HL-60 (cell line): ENCODE results near the gene KRTAP5-3.

ENCODE experiments used
- DNase-seq, 2 experiments: peaks; one replicate each; pipeline ENCODE4 v3.0.0-alpha.2; 2010 to 2020; ENCODE audit warnings: low read depth in 1 of 2, low spot score in 1 of 2
- H3K27ac ChIP-seq: fragments of 250-450 bp; sonication (Bioruptor Pico); replicated peaks from 2 replicates; pipeline ENCODE4 v1.5.1; 2020; ENCODE audit warnings: mild to moderate bottlenecking, moderate library complexity
- H3K27me3 ChIP-seq: fragments of 250-450 bp; sonication (Bioruptor Pico); 2 replicates; pipeline ENCODE4 v1.5.1; 2021; ENCODE audit warnings: mild to moderate bottlenecking, moderate library complexity; ENCODE audit not compliant: insufficient read depth, poor library complexity, severe bottlenecking
- H3K4me3 ChIP-seq: replicated peaks from 2 replicates; pipeline ENCODE4 v1.5.1; 2011; ENCODE audit warnings: mild to moderate bottlenecking, control low read depth, low read length; ENCODE audit not compliant: insufficient read depth
- GABPA ChIP-seq: IDR thresholded peaks from 2 replicates; pipeline ENCODE4 v1.6.1; 2012; ENCODE audit warnings: low read depth
- POLR2AphosphoS5 ChIP-seq: IDR thresholded peaks from 2 replicates; pipeline ENCODE4 v1.6.1; 2012; ENCODE audit warnings: low read depth
- SPI1 ChIP-seq: IDR thresholded peaks from 2 replicates; pipeline ENCODE4 v1.6.1; 2012; ENCODE audit warnings: low read depth, mild to moderate bottlenecking, borderline replicate concordance
- TF ChIP-seq, protein P1 (sequence below): IDR thresholded peaks from 2 replicates; pipeline ENCODE4 v1.6.1; 2012; ENCODE audit warnings: low read depth; ENCODE audit not compliant: insufficient replicate concordance
- TF ChIP-seq, protein P2 (sequence below): IDR thresholded peaks from one replicate; pipeline ENCODE4 v1.5.1; 2011; ENCODE audit warnings: low read length, control low read depth, inconsistent platforms; ENCODE audit not compliant: insufficient read depth

Gene KRTAP5-3

DNA sequence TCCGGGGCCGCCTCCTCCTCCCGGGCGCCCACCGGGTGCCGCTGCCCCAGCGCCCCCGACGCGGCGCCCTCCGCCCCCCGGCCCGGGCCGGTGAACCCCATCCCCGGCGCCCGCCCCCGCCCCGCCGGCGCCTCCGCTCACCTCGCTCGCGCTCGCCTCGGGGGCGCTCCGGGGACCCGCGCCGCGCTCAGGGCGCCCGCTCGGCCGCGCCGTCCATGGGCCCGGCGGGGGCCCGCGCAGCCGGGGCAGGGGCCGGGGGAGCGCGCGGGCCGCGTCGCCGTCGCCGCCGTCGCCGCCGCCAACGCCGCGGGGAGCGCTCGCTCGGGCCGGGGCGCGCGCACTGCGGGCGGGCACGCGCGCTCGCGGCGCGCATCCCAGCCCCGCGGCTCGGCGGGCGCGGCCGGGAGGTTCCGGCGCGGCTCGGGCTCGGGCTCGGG is 36.5 kb downstream of the KRTAP5-3 start:
- H3K27ac ChIP-seq = no peak overlapping the region
- 0 out of 2 replicates have a peak overlapping the region, but pooled peaks have one; percentile 30 for H3K4me3 ChIP-seq
- H3K27me3 ChIP-seq = peaks cover 50% of the 10 kb centered on the region
- peak in 1 of 2 experiments; percentile 22 for DNase-seq
- TF ChIP-seq POLR2AphosphoS5 (no peak), GABPA (no peak)
- TF ChIP-seq, protein P1, sequence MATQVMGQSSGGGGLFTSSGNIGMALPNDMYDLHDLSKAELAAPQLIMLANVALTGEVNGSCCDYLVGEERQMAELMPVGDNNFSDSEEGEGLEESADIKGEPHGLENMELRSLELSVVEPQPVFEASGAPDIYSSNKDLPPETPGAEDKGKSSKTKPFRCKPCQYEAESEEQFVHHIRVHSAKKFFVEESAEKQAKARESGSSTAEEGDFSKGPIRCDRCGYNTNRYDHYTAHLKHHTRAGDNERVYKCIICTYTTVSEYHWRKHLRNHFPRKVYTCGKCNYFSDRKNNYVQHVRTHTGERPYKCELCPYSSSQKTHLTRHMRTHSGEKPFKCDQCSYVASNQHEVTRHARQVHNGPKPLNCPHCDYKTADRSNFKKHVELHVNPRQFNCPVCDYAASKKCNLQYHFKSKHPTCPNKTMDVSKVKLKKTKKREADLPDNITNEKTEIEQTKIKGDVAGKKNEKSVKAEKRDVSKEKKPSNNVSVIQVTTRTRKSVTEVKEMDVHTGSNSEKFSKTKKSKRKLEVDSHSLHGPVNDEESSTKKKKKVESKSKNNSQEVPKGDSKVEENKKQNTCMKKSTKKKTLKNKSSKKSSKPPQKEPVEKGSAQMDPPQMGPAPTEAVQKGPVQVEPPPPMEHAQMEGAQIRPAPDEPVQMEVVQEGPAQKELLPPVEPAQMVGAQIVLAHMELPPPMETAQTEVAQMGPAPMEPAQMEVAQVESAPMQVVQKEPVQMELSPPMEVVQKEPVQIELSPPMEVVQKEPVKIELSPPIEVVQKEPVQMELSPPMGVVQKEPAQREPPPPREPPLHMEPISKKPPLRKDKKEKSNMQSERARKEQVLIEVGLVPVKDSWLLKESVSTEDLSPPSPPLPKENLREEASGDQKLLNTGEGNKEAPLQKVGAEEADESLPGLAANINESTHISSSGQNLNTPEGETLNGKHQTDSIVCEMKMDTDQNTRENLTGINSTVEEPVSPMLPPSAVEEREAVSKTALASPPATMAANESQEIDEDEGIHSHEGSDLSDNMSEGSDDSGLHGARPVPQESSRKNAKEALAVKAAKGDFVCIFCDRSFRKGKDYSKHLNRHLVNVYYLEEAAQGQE = no peak

DNA sequence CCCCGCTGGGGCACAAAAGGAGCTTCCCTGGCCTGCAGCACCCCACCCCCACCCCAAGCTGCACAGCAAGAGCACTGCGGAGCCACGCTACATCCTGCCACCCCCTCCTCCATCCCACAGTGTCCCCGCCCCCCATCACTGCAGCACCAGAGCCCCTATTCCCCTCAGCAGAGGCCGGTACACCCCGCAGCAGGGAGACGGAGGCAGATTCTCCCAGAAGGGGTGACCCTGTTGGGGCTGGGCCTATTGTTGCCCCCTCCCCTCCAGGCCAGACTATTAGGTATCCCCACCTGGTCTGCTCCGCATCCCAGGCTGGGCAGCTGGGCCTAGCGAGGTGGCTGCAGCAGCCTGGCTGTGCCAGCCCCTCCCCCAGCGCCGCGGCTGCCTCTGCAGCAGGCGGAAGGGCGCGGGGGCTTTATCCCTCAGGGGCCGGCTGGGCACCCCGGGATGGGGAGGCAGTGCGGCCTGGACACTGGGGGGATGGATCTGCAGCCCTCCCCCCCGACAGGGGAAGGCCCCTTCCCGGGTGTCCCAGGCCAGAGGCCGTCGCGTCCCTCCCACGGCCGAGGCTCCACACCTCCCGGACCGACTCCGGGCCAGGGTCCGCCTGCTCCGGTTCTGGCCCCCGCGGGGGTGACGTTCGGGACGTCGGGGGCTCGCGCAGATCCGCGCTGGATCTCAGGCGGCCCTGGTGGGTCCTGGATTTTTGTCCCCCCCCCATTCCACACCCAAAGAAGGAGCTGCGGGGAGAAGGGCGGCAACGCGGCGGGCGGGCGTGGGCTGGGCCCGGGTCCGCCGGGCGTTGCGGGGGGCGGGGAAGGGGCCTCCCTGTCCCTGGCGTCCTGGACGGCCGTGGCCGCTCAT is 37.1 kb downstream of the KRTAP5-3 start:
- no peak overlapping the region for H3K27ac ChIP-seq
- no peak overlapping the region for H3K4me3 ChIP-seq
- DNase-seq = no peak
- peaks cover 50% of the 10 kb centered on the region for H3K27me3 ChIP-seq
- TF ChIP-seq, protein P1 = no peak
- TF ChIP-seq, protein P2, sequence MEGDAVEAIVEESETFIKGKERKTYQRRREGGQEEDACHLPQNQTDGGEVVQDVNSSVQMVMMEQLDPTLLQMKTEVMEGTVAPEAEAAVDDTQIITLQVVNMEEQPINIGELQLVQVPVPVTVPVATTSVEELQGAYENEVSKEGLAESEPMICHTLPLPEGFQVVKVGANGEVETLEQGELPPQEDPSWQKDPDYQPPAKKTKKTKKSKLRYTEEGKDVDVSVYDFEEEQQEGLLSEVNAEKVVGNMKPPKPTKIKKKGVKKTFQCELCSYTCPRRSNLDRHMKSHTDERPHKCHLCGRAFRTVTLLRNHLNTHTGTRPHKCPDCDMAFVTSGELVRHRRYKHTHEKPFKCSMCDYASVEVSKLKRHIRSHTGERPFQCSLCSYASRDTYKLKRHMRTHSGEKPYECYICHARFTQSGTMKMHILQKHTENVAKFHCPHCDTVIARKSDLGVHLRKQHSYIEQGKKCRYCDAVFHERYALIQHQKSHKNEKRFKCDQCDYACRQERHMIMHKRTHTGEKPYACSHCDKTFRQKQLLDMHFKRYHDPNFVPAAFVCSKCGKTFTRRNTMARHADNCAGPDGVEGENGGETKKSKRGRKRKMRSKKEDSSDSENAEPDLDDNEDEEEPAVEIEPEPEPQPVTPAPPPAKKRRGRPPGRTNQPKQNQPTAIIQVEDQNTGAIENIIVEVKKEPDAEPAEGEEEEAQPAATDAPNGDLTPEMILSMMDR = no peak
- TF ChIP-seq SPI1 = no peak
- no peak for TF ChIP-seq POLR2AphosphoS5
- no peak for TF ChIP-seq GABPA

DNA sequence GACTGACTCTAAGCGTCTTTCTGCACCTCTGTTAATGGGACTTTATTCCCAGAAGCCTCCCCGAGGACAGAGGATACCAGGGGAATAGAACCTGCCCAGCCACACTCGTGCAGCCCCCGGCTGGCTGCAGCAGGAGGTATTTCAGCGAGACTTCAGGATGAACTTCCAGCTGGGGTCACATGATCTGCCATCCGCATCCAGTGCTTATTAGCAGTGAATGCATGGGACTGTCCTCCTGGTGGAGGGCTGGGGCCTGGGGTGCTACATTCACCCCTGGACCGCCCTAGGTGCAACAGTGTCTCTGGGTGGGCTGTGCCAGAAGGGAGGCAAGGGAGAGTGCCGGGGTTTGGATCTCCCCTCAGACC is 37.8 kb downstream of the KRTAP5-3 start:
- TF ChIP-seq GABPA (no peak), POLR2AphosphoS5 (no peak), SPI1 (no peak)
- TF ChIP-seq, protein P1 = no peak
- TF ChIP-seq, protein P2 = no peak

More for the DNA sequence above, 37.8 kb downstream of the KRTAP5-3 start:
- H3K27ac ChIP-seq = no peak overlapping the region
- DNase-seq = no peak
- peaks cover 50% of the 10 kb centered on the region for H3K27me3 ChIP-seq
- no peak overlapping the region for H3K4me3 ChIP-seq
